ENCODE results near the gene CABLES1.

CABLES1 gene

DNA sequence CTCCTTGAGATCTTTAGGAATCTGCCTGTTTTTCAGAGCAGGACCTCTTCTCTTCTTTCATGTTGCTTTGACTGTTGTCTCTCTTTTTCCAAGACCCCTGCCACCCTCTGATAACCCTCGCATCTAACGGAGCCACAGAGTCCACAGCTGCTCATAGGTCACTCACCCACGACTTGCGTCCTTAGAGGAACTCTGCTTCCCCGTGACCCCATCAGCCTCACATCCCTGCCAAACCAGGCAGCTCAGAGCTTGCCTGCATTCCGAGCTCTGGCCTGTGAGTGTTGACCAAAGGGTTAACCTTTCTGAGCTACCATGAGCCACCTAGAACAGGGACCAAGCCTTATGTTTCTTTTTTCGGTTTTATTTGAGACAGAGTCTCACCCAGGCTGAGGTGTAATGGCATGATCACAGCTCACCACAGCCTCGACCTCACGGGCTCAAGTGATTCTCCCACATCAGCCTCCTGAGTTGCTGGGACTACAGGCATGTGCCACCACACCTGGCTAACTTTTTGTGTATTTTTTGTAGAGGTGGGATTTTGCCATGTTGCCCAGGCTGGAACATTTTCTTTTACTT is 36.4 kb downstream of the CABLES1 start:
- DNase-seq: no peak

DNA sequence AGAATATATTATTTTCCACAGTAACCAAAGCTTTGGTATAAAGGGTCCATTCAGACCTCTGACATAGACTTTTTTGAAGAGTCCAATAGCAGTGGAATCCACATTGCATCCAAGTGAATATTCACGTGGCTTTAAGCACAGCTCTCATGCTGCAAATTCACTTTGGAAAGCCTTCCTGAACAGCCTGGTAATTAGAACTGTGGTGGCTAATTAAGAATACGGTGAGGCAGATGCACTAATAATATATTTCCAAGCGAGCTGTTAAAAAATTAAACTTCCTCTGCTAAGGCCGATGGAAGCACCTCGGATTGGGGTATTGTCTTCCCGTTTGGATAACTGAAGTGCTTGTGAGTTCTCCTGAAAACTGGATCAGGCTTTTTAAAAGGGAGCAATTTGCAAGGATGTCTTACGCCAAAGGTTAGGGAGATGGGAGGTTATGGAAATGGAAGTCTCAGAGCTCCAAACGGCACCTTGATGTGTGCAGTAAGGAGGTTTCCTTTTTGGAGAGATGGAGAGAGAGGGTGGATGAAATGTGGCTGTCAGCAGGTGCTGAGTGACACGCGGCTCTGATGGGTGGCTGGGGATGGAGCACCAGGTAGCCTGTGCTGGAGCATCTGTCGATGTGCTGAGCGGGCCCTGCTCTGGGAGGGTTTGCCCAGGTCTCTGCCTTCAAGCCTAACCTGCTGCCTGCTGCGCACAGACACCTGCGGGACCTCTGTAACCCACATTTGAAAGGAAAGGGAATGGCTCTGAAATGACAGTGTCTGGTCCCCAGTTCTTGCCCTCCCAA is 37.5 kb downstream of the CABLES1 start:
- DNase-seq: no peak

DNA sequence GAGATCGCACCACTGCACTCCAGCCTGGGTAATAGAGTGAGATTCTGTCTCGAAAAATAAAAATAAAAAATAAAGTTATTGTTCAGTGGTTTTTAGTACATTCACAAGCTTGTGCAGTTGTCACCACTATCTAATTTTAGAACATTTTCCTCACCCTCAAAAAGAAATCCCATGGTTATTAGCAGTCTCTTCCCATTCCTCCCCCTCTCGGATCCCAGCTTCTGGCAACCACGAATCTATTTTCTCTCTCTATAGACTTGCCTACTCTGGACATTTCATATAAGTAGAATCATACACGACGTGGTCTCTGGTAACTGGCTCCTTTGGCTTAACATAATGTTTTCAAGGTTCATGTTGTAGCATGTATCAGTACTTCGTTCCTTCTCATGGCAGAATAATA is 38.6 kb downstream of the CABLES1 start:
- no peak for DNase-seq

DNA sequence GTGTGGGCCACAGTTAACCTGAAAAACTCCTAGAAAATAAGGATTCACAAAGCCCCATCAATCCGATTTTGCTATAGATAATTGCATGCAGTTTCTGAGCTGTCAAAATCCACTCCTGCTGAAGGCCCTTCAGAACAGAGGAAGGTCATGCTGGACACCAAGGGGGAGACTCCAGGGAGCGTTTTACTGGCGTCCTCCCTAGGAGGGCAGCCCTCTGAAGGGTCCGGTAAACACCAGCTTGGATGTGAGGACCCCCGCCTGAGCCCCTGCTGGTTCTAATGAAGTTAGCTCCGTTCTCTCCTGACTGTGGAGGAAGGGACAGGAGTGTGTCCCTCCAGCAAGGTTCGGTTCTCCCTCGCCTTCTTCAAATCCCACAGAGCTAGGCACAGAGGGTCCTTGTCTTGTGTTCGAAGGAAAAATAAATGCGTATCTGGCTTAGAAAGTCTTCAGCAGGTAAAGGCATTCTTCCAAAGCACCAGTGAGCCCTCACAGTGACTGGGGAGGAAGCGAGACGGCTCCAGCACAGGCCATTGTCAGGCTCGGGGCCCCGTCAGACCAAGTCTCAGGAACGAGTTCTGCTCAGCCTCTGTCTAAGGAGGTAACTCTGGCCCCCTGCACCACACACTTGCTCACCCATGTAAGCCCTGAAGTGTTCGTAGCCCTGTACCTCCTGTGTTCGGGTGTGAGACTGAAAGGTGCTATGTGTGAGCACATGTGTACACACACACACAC is 41.6 kb downstream of the CABLES1 start:
- no peak for DNase-seq

- DNase-seq: no peak
Observed at GRCh38 chr18:23177433-23178072, 42.3 kb downstream of the CABLES1 start.

- no peak for DNase-seq
Observed at GRCh38 chr18:23178201-23178600, 42.9 kb downstream of the CABLES1 start.

DNA sequence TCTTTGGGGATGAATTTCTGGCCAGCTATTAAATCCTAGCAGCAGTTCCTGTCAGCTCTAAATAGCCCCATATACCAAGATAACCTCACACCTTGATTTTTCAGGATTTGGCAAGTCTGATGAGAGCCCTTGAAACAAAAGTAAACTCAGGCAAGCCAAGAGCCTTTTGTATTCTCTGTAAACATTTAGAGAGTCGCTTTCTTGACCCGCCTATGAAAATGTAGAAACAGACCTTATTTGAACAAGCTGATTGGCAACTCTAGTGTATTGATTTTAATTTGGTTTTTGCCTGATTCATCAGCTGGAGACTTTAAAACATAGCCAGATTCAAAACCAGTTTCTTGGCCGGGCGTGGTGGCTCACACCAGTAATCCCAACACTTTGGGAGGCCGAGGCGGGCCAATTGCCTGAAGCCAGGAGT is 43.4 kb downstream of the CABLES1 start:
- DNase-seq: no peak

- DNase-seq: no peak
Observed at GRCh38 chr18:23179416-23179815, 44.1 kb downstream of the CABLES1 start.

DNA sequence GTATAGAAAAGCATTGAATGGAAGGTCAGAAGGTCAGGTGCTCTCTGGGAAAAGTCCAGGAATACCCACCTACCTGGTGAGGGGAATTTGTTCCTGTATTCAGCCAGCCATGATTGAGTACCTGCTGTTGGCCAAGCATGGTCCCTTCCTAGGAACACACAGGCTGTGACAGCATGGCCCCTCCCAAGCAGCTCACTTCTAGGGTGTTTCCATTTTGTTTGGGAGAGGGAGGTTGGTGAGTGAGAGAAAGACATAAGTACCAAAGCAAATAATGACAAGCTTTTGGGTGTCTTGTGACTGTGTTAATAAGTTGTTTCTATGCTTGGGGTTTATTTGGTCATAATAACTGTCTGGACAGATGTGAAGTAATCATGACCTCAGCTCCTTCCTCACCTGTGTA is 46.3 kb downstream of the CABLES1 start:
- no peak for DNase-seq

DNA sequence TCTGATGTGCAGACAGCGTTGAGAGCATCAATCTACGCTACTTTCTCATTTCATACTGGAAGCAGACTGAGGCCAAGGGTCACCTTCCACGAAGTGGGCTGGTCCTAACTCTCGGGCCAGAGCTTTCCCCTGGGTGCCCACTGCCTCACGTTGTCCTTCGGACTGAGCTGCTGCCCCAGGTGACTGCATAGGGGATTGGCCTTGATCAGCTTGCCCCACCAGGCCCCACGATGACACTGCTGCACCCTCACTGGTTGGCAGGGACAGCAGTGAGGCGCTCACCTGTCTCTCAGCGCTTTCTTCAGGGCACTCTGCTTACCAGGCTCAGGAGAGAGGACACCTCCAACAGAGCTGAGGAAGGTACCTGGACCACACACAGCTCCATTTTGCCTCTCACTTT is 47.3 kb downstream of the CABLES1 start:
- DNase-seq: no peak

GRCh38 chr18:23183411-23184150 is 48.3 kb downstream of the CABLES1 start:
- no peak for DNase-seq

DNA sequence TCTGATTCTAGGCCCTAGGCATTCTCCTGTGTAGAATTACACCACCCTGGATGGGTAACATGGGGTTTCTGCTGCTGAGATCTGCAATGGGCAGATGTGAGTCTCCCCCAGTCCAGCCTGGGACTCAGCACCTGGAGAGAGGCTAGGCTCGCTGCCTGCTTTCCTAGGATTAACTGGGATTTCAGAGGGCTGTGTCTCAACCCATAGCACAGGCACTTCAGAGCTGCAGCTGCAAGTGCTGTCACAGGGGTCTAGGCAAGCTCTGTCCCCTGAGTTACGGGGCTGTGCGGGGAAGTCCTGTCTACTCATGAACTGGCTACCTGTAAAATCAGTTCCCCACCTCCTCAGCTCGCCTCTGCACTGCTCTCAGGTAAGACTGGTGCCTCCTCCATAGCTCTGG is 51.5 kb downstream of the CABLES1 start:
- no peak for DNase-seq

- no peak for DNase-seq
Observed at GRCh38 chr18:23188068-23188760, 52.9 kb downstream of the CABLES1 start.

GRCh38 chr18:23189099-23189498 is 53.8 kb downstream of the CABLES1 start:
- DNase-seq: no peak

- no peak for DNase-seq
Observed at GRCh38 chr18:23189768-23190661, 54.7 kb downstream of the CABLES1 start.

DNA sequence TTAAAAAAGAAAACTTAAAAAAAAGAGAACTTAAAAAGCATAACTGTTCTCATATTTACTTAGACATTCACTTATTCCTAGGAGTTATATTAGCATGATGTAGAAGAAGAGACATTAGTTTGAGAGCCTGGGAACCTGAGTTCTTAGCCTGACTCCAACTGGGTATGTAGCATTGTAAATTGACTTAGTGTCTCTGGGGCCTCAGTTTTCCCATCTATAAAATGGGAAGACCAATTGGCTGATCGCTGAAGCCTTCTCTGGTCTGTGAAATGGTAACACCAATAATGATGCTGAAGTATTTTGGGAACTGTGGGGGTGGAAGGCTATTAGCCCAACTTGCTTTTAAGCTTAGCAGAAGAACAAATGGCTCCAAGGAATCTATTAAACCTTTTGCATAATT is 55.9 kb downstream of the CABLES1 start:
- no peak for DNase-seq

DNA sequence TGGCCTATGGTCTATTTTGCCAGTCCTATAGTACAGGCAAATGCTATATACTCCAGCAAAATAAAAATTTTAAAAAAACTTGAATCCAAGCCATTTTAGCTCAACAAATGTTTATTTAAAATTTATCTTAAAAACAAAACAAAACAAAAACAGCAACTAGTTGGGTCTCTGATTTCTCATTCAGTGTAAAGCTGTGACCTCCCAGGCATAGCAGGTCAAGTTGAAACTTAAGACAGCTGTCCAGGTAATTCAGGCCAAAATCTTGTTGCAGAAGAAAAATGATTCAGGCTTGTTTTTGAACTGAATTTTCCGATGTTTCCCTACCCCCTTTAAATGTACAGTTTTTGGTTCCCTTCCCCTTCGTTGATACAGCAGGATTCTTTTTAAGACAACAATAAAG is 58.5 kb downstream of the CABLES1 start:
- DNase-seq: no peak

DNA sequence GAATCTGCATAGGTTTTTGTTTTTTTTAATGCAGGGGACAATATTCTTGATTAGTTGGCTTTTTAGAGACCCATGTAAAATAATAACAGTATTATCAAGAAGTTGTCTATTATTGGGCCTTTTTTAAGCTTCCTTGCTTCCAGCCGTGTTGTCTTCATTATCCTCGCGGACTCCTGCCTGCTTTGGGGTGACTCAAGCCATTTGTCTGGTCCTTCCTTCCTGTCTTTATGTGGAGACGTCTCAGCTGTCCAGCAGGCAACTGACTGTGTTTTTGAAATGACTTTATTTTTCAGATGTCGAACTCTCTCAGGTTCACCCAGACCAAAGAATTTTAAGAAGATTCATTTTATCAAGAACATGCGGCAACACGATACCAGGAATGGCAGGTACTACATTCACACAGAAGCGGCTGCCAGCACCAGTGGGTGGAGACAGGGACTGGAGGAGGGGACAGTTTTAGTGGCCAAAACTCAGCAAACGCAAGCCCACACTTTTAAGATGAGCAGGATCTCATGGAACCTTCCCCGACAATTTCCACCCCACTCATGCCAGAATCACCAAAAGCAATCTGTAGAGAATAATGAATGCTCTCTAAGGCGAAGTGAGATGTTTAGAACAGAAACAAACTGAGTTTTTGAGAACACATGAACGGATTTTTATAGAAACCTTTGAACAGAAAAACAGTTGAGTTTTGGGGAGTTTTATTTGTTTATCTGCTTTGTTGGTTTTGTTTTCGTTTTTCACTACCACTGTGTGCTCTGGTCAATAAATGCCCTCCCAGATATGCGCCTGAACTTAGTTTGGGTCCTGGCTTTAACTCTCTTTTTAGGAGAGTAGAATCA is 59.1 kb downstream of the CABLES1 start:
- no peak for DNase-seq

DNA sequence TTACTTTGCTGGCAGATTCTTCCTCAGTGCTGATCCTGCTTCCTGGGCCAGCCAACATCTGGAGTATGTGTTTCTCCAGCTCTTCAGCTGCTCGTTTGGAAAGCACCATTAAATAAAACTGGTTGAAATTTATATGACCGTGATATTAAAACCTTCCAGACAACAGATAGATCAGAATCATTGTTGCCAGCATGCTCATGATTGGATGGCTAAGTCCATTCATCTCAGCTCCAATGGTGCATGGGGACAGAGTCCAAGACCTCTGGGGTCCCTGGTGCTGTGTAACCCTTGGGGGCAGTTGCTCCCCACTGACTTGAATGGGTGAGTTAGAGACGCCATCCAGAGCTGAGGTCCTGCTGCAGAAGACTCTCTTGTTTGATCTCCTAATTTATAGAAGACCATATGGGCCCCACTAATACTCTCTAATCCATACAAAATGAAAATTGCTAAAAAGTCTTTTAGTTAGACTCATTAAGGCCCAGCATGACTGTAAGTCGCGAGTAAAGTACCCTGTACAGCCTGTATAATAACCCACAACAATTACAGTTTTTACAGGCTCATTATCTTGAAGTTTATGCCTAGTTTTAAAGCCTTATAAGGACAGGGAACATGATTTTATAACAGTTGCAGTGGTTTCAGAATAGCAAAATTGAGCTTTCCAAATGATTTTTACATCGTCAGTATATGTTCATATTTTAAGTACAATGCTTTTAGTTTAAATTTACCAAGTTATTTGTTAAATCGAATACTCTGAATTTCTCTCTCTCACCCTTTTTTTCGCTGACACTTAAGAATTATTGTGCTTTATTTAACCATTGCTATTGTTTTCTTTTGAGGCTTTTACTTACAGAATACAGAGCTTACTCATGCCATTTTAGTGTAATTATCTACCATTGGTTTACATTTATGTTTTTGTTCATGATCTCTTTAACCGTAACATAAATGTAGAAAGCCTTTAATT is 60.0 kb downstream of the CABLES1 start:
- no peak for DNase-seq

Data from activated CD4-positive, alpha-beta T cell treated with anti-CD3 and anti-CD28 coated beads, Interleukin-2, amount 50 U/mL, for 48 hours (primary cell).